HG02571 (cell line): ENCODE results near the gene EPGN.

Source experiments
- ATAC-seq: cut with Tn5 transposase; IDR thresholded peaks from one replicate; pipeline ENCODE4 v1.9.1; 2021; ENCODE audit warnings: mild to moderate bottlenecking, moderate library complexity; ENCODE audit not compliant: unreplicated experiment

Gene EPGN

DNA sequence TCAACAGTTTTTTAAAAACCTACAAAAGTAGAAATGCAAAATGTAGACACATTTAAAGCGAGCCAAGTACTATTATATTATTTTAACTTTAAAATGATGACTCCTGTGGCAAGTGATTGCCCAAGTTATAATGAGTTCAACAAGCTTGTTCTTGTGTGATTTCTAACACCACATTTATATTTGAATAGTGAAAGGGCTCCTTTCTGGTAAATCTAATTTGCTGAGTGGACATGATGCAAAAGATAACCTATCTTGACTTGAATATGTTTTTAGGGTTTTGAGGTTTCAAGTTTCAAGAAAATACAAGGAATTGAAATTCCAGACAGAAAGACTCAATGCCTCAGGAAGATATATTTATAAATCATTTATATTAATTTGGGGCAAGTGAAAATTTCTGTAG, 1.1 kb upstream of the EPGN start:
- no peak for ATAC-seq

DNA sequence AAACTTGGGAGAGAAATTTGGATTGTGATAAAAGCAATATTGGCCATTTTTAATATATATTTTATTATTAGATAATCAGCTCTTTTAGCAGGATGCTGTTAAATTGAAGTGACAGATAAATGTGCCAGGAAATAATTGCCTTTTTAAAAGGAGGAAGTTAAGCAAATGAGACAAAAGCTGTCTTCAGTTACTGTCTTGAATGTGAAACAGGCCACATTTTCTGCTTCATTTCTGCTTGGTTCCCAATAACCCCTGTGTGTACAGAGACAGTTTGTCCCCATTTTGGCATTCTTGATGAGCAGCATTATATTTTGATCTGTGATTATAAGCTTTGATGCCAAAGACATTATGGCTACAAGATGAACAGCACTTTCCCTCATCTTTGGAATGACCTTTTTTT, 953 bp downstream of the EPGN start:
- ATAC-seq, result no peak

DNA sequence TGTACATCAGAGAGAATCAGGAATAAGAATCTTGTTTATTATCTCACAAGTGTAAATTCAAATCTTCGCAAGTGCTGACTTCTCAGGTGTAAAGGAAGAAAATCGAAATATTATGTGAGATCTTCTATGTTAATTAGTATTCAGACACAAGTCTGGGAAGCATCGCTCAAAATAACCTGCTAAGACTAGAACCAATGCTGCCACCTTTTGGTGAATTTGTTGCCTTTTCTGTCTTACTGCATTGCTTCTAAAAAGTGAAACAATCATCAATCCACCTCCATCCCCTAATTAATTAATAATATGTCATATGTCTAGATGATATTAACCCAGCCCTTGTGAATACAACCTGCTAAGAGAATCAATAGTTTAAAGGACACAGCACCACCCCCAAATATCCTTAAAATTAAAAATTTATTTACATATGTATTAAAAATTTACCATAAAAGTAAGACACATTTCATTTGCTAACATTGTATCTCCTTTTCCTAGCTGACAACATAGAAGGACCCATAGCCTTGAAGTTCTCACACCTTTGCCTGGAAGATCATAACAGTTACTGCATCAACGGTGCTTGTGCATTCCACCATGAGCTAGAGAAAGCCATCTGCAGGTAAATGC, 3.5 kb downstream of the EPGN start:
- no peak for ATAC-seq

DNA sequence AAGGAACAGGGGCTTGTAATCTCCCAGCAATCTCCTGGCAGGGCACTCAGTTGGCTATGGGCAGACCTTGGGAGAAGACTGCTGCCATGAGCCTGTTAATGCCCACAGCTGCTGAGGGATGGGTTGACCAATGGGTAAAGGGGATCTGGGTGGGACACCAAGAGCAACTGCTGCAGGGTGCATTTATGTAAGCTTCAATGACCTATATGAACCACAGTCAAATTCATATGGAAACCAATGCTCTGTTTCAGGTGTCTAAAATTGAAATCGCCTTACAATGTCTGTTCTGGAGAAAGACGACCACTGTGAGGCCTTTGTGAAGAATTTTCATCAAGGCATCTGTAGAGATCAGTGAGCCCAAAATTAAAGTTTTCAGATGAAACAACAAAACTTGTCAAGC, 6.1 kb downstream of the EPGN start:
- ATAC-seq, result no peak

DNA sequence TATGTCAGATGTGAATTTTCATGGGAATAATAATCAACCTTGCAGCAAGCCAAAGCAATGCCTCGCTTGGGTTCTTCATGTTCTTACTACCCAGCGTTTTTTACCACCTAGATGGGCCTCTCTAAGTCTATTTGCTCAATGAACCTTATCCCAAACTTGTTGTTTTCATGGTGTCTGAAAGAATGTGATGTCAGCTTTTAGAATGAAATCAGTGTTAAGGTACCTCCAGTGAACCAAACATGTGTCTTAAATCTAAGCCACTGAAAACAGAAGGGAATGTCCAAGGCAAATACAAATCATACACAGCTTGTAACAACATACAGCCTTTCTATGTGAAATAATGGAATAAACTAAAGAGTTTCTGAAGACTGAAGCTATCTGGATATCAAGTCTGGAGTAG, 6.7 kb downstream of the EPGN start:
- ATAC-seq, result no peak

DNA sequence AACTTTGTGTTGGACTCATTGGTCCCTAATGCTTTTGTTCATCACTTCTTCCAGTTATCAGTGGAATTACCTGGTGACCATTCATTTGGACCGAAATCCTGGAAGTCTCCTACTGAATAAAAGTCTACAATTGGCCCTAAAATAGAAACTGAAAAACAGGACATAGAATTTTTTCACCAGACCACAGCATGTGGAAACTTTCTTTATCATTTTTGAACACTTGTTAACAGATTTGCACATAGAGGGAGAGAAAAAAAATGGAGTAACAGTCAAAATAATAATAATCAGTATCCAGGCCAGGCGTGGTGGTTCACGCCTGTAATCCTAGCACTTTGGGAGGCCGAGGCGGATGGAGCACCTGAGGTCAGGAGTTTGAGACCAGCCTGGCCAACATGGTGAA, 7.1 kb downstream of the EPGN start:
- no peak for ATAC-seq

DNA sequence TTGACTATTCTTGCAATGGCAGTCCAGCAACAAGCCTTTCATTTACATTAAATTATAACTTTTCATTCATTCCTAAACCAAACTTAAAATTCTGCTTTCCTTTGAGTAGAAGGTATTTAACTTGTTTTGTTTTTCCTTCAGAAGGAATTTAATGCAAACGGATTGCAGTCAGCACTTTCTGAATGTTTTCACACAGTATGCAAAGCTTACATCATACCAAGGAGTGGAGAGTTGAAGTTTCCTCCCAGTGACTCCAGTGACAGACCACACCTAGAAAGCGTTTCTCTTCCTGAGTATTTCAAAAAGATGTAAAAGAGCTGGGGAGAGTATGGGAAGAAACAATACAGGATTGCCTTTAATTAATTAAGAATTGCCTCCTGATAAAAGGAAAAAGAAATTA, 8.1 kb downstream of the EPGN start:
- ATAC-seq, result no peak

DNA sequence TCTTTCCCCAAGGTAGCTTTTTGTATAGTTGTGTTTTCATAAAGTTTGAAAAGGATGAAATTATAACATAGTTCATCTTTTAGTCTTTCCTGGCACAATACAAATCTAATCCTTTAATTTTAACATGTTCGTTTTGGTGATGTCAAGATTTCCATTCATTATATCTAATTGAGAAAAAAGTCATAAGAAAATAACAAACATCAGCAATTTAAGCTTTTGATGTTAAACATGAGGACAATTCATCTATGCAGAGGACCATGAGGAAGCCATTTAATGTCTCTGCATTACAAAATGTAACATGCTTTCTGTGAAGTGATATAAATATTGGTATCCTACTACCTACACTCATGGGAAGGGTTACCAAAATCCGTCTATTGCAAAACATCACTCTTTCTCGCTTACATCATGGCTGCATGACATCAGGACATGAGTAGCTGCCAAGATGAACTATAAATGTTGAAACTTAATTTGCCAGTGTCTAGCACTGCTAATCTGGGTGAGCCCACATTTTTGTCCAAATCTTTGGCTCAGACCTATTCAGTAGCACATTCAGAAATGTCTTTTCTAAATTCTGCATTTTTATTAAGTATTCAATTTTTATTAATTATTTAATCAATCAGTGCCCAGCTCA, 9.5 kb downstream of the EPGN start:
- ATAC-seq, result no peak

DNA sequence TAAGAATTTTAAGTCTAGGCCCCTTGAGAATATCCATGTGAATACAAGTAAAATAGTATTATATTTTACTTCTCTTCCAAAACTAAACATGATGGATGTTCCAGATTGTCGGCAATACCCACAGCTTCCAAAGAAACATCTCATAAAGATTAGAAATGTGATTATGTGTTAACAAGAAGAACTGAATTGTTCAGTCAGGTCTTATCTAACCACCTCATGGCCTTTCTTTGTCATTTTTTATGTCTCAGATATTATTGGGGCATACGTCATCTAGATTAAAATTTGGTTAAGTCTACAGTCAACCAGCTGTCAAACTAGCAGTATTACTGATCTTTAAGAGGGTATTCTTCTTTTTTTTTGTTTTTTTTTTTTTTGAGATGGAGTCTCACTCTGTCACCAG, 10.0 kb downstream of the EPGN start:
- no peak for ATAC-seq

DNA sequence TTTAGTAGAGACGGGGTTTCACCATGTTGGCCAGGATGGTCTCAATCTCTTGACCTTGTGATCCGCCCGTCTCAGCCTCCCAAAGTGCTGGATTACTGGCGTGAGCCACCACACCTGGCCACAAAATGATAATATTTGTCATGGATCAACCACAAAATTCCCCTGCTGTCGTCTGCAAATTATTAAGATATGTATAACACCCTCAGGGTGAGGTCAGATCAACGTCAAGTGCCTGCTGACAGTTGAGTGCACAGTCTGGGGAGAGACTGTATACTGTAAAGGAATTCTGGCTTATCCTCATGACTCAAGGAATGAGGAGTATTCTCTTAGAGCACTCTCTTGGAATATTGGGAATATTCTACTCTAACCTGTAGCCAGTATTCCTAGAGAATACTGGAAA, 11.2 kb downstream of the EPGN start:
- ATAC-seq, result no peak

DNA sequence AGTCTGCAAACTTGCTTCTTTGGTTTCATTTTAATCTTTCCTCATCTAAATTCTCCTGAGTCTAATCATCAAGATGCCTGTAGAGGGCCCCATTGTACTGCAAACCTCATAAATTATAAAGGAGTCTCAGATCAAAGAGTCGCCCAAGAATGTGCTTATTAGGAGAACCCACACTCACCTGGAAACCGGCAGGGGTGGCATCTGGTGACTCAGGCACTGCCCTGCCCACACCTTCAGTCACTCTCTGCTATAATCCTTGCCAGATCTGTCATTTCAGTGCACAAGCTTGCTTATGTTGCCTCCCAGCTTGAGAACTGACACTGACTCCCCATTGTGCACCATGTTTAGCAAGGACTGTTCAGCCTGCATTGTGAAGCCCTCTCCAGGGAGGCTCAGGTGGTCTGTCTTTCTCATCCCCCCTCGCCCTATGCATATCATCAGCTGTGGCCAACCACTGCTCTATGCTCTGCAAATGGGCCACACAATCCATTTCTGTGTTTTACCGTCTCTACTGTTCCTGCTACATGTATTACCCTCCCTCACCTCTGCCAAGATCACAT, 12.4 kb downstream of the EPGN start:
- peak; percentile 86 for ATAC-seq

DNA sequence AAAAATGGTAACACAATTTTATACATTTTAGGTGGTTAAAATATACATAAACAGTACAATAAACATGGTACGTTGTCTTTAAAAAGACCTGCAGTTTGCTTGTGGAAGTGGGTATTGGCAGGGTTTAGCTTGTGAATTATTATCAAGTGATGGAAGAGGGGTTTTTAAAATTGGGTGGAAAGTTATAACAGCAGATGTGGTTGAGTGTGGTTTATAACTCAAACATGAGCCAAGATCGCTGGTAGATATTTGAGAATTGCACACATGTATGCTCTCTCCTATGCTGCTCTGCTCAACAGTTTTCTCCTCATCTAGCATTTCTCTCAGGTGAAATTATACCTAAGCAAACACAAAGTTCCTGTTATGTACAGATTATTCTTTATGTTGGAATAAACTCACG, 14.0 kb downstream of the EPGN start:
- ATAC-seq, result no peak

DNA sequence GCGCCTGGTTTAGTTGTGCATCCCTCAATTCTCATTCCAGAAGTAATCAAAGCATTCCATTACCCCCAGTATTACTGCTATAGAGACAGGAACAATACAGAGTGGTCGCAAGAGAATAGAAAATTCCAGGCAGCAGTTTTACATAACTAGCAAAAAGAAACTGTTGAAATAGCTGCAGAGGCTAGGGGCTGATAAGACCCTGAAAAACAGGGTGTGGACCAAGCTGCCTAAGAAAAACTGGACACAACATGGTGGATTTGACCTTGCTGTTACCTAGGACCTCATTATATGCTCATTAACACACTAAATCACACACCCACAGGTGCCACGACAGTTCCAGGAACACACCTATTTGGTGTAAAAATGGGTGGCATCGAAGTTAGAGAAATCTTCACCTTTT, 15.4 kb downstream of the EPGN start:
- no peak for ATAC-seq

DNA sequence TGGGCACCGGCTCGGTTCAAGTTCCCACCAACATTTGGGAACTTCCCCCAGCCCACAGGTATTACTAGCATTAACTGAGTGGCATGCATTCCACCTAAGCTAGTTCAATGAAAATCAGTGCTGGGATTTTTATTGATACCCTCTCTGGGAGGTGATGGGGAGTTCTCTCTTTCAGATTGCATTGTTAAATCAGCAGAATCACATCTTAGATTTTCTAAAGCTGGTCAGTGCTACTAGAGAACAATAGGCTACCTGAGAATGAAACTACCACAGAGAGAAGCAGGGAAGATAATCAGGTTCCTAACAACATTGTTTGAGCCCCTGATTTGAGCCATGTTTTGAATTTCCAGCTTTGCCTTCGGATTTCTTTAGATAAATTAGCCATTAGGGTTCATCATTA, 16.0 kb downstream of the EPGN start:
- ATAC-seq, result no peak

DNA sequence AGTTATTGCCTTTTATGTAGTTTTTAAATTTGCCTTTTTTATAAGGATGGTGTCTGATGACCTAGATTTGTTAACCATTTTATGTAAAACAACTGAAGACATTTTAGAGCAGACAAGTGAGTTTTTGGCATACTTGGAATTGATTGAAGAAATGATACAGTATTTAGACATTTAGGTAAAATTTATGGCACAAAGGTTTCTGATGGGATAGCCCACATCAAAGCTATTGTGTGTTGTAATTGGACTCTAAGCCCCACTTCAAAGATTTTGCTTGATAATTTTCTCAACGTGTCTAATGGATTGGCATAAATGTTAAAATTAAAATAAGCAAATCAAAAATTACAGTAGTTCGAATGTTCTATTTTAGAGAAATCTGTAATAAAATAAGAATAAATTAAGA, 17.6 kb downstream of the EPGN start:
- ATAC-seq, result no peak

DNA sequence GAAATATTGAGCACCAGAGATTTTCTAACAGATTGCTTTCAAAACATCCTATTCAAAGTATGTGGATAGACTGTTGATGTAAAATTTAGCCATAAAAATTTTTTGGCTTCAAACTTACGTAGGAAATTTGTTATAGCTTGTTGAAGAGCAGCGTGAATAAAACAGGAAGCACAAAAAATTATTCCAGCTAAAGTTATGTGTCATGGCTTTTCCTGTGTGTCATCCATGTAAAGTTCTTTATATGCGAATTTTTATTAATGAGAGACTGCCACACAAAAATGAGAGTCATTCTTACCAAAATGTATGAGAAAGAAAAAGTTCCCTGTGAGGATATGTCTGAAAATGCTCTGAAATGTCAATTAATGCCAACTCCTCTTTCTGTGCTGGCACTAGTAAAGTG, 19.5 kb downstream of the EPGN start:
- ATAC-seq, result no peak

DNA sequence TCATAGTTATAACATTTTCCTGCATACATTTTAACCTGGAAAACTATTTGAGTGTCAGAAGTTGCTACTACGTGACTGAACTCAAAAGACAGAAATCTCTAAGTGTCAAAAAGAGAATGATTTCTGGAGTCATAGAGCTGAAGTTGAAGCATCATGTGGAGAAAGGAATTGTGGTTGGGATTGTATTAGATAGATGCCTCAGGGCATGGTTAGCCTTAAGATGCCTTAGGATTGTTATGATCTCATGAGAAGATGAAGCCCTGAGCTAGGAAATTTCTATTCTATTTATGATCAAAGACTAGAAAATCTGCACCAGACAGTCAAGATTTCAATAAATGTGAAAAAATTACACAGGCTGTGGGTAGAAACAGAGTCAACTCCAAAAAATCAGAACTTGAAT, 20.2 kb downstream of the EPGN start:
- no peak for ATAC-seq

DNA sequence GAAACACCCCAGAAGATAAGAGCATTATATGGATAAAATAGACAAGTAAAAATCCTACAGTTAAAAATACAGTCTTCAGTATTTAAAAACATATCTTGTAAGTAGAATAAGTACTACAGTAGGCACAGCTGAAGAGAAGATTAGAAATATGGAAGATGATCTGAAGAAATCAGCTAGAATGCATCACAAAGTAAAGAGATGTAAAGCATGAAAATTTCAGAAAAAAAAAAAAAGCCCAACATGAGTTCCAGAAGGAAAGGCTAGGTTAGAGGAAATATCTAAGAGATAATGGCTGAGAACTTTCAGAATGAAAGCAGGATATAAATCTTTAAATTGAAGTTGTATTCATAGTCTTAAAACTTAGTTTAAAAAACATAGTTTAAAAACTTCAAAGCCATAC, 21.0 kb downstream of the EPGN start:
- no peak for ATAC-seq

DNA sequence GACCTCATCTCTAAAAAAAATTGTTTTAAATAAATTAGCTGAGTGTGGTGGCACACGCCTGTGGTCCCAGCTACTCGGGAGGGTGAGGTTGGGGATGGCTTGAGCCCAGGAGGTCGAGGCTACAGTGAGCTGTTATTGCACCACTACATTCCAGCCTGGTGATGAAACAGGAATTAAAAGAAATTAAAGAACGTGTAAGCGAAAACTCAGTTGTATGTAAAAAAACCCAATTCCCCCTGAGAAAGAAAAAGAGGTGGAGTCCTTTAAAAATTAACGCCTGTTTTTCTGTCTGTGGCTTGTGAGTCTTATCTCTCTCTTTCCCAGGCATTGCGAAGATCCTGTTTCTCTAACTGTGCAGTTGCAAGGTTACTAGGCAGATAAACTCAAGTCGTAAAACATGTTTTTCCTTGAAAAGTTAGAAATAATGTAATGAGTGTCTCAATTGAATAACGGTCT, 22.1 kb downstream of the EPGN start:
- no peak for ATAC-seq

DNA sequence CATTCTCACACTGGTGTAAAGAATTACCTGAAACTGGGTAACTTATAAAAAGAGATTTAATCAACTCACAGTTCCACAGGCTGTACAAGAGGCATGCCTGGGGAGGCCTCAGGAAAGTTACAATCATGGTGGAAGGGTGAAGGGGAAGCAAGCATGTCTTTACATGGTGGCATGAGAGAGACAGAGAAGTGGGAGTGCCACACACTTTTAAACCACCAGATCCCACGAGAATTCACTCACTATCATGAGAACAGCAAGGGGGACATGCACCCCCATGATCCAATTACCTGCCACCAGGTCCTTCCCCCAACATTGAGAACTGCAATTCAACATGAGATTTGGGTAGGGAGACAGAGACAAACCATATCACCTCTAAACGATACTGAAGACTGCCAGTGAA, 23.0 kb downstream of the EPGN start:
- ATAC-seq, result no peak

DNA sequence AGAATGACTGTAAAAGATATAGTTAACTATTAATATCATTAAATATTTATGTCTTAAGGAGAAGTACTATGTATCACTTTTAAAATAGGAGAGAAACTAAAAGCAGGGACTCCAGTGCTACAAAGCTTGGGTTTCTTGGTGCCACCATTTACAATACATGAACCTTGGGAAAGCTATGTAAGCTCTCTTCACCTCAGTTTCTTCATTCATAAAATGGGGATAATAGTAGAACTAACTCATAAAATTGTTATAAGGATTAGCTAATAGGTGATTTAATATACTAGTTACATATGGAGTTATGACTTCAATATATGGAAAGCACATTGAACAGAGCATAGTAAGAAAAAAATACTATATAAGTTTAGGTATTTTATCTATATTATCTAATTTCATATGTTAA, 23.7 kb downstream of the EPGN start:
- no peak for ATAC-seq

DNA sequence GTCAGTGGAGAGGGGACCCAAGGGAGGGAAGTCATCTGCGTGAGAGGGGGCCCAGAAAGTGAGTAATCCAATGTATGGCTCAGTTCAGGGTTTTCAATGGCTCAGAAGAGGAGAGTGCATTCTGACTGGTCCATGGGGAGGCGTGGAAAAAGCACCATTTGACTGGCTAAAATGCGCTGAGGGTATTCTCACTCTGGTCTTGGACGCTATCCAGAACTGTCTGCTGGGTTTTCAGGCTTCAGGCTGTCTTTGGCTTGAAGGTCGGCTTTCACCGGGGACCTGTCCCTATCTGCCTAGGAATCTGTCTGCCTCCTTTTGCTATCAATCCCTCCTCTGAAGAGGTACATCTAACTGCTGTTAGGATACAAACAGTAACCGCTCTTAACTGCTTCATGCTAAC, 26.4 kb downstream of the EPGN start:
- no peak for ATAC-seq
